ENCODE data around the gene SLC6A18. TPM values are rescaled to one million over a fixed set of nuclear protein-coding genes. Genes with fewer than 3 reads are reported as not detected.
"Not testable (repeated sequence)": the region's sequence is repeated elsewhere in the genome, so short reads cannot be mapped to it uniquely, and the experiment has no call there.

SLC6A18 gene
- total RNA-seq, 1 donor from 2014 or later: not detected

GRCh38 chr5:1288439-1289335, 63.5 kb downstream of the SLC6A18 start:
- Histone ChIP-seq H3K4me3 (ENCODE audit: low read depth, low read length) (no peak overlapping the region), H3K36me3 (ENCODE audit: control insufficient read depth, insufficient read depth, low read length) (no peaks in the 10 kb centered on the region), H3K27me3 (ENCODE audit: control insufficient read depth, insufficient read depth, low read length) (peaks cover 3% of the 10 kb centered on the region)
- DNase-seq (ENCODE audit: low read depth): no peak
- no peak for TF ChIP-seq CTCF (IDR thresholded peaks at IDR 0.05; ENCODE audit: insufficient read depth, low read length, poor library complexity, severe bottlenecking)

- not testable (repeated sequence) for H3K4me3 ChIP-seq (ENCODE audit: low read depth, low read length); DNase-seq (ENCODE audit: low read depth); H3K36me3 ChIP-seq (ENCODE audit: control insufficient read depth, insufficient read depth, low read length)
- H3K27me3 ChIP-seq (ENCODE audit: control insufficient read depth, insufficient read depth, low read length): peaks cover 10% of the 10 kb centered on the region
These were observed 64.4 kb downstream of the SLC6A18 start for GRCh38 chr5:1289559-1289958.

GRCh38 chr5:1290956-1291355, 65.8 kb downstream of the SLC6A18 start:
- DNase-seq (ENCODE audit: low read depth); H3K36me3 ChIP-seq (ENCODE audit: control insufficient read depth, insufficient read depth, low read length); H3K4me3 ChIP-seq (ENCODE audit: low read depth, low read length): not testable (repeated sequence)
- H3K27me3 ChIP-seq (ENCODE audit: control insufficient read depth, insufficient read depth, low read length): peaks cover 21% of the 10 kb centered on the region

GRCh38 chr5:1291611-1292080, 66.5 kb downstream of the SLC6A18 start:
- no peak for TF ChIP-seq CTCF (IDR thresholded peaks at IDR 0.05; ENCODE audit: insufficient read depth, low read length, poor library complexity, severe bottlenecking)
- no peak for DNase-seq (ENCODE audit: low read depth)
- Histone ChIP-seq H3K27me3 (ENCODE audit: control insufficient read depth, insufficient read depth, low read length) (peaks cover 21% of the 10 kb centered on the region), H3K36me3 (ENCODE audit: control insufficient read depth, insufficient read depth, low read length) (no peaks in the 10 kb centered on the region), H3K4me3 (ENCODE audit: low read depth, low read length) (no peak overlapping the region)

GRCh38 chr5:1292139-1292538, 67.0 kb downstream of the SLC6A18 start:
- Histone ChIP-seq H3K27me3 (ENCODE audit: control insufficient read depth, insufficient read depth, low read length) (peaks cover 21% of the 10 kb centered on the region), H3K4me3 (ENCODE audit: low read depth, low read length) (no peak overlapping the region), H3K36me3 (ENCODE audit: control insufficient read depth, insufficient read depth, low read length) (no peaks in the 10 kb centered on the region)
- no peak for DNase-seq (ENCODE audit: low read depth)
- no peak for TF ChIP-seq CTCF (IDR thresholded peaks at IDR 0.05; ENCODE audit: insufficient read depth, low read length, poor library complexity, severe bottlenecking)

GRCh38 chr5:1292846-1293415, 67.8 kb downstream of the SLC6A18 start:
- Histone ChIP-seq H3K4me3 (ENCODE audit: low read depth, low read length) (no peak overlapping the region), H3K36me3 (ENCODE audit: control insufficient read depth, insufficient read depth, low read length) (no peaks in the 10 kb centered on the region), H3K27me3 (ENCODE audit: control insufficient read depth, insufficient read depth, low read length) (peaks cover 21% of the 10 kb centered on the region)
- no peak for DNase-seq (ENCODE audit: low read depth)
- no peak for TF ChIP-seq CTCF (IDR thresholded peaks at IDR 0.05; ENCODE audit: insufficient read depth, low read length, poor library complexity, severe bottlenecking)

Data from kidney epithelial cell (primary cell).